HepG2 (cell line): ENCODE results near the gene SETD1A. TPM values are rescaled to one million over a fixed set of nuclear protein-coding genes. Genes with fewer than 3 reads are reported as not detected.
A peak's percentile ranks its signal among the peaks of the same experiment; 100 is the strongest.

Experiments used
- CC2D1A ChIP-seq: sonication (generic); formaldehyde crosslinking; IDR thresholded peaks from 2 replicates; pipeline ENCODE4 v1.8.1; 2023; ENCODE audit warnings: mild to moderate bottlenecking, missing genetic modification reagents
- DZIP1 ChIP-seq: sonication (generic); formaldehyde crosslinking; IDR thresholded peaks from 2 replicates; pipeline ENCODE4 v1.5.0; 2020; ENCODE audit warnings: mild to moderate bottlenecking, missing genetic modification reagents
- GATAD1 ChIP-seq: IDR thresholded peaks from 2 replicates; pipeline ENCODE4 v1.6.1; 2016; ENCODE audit warnings: missing genetic modification reagents, missing compliant biosample characterization
- HOXD1 ChIP-seq: sonication (generic); formaldehyde crosslinking; IDR thresholded peaks from 2 replicates; pipeline ENCODE4 v1.5.0; 2020; ENCODE audit warnings: missing genetic modification reagents
- MAFG ChIP-seq: sonication (generic); formaldehyde crosslinking; IDR thresholded peaks from 2 replicates; pipeline ENCODE4 v1.5.1; 2020; ENCODE audit warnings: mild to moderate bottlenecking, missing genetic modification reagents
- MYPOP ChIP-seq: sonication (generic); formaldehyde crosslinking; IDR thresholded peaks from 2 replicates; pipeline ENCODE4 v1.8.1; 2023; ENCODE audit warnings: mild to moderate bottlenecking, moderate library complexity, missing genetic modification reagents
- ONECUT2 ChIP-seq: sonication (generic); formaldehyde crosslinking; IDR thresholded peaks from 2 replicates; pipeline ENCODE4 v1.4.0; 2020; ENCODE audit warnings: missing genetic modification reagents
- REPIN1 ChIP-seq: sonication (generic); formaldehyde crosslinking; IDR thresholded peaks from 2 replicates; pipeline ENCODE4 v1.8.0; 2022; ENCODE audit warnings: missing genetic modification reagents, low read depth, mild to moderate bottlenecking, borderline replicate concordance
- SMC3 ChIP-seq: IDR thresholded peaks from 2 replicates; pipeline ENCODE4 v1.6.1; 2011; ENCODE audit warnings: low read length, improper control_type of control experiment
- SNAI1 ChIP-seq: sonication (generic); formaldehyde crosslinking; IDR thresholded peaks from 2 replicates; pipeline ENCODE4 v1.5.0; 2020; ENCODE audit warnings: mild to moderate bottlenecking, missing genetic modification reagents, borderline replicate concordance
- ZBTB10 ChIP-seq: sonication (generic); formaldehyde crosslinking; IDR thresholded peaks from 2 replicates; pipeline ENCODE4 v1.4.0; 2020; ENCODE audit warnings: missing genetic modification reagents, borderline replicate concordance
- ZBTB33 ChIP-seq: sonication (generic); formaldehyde crosslinking; IDR thresholded peaks from 2 replicates; pipeline ENCODE4 v1.4.0; 2020; ENCODE audit warnings: missing genetic modification reagents
- ZC3H13 ChIP-seq: sonication (generic); formaldehyde crosslinking; IDR thresholded peaks from 2 replicates; pipeline ENCODE4 v1.8.1; 2023; ENCODE audit warnings: mild to moderate bottlenecking, missing genetic modification reagents, moderate library complexity
- ZNF276 ChIP-seq: sonication (generic); formaldehyde crosslinking; IDR thresholded peaks from 2 replicates; pipeline ENCODE4 v1.4.0; 2020; ENCODE audit warnings: mild to moderate bottlenecking, low read depth, missing genetic modification reagents
- ZNF34 ChIP-seq: sonication (generic); formaldehyde crosslinking; IDR thresholded peaks from 2 replicates; pipeline ENCODE4 v1.4.0; 2020; ENCODE audit warnings: mild to moderate bottlenecking, missing genetic modification reagents, borderline replicate concordance
- ZNF83 ChIP-seq: sonication (generic); formaldehyde crosslinking; IDR thresholded peaks from 2 replicates; pipeline ENCODE4 v1.4.0; 2020; ENCODE audit warnings: missing genetic modification reagents, mild to moderate bottlenecking, borderline replicate concordance
- polyA plus RNA-seq, 8 experiments: library from polyadenylated mRNA; depleted of rRNA in 3 of 8; stranded (reverse) in 7 of 8; unstranded in 1 of 8; fragments of >200 nt; fragmentation: Illumina TruSeq in 4 of 8; extraction: Trizol in 4 of 8; gene quantifications; 2 replicates each; pipeline versions ENCODE4 v1.2.1 to v1.2.3, GENCODE V29; 2011 to 2016; ENCODE audit warnings: low read depth in 4 of 8, missing spikeins in 1 of 8, mixed read lengths in 1 of 8; ENCODE audit not compliant: insufficient read depth in 1 of 8
- total RNA-seq, 5 experiments: library from RNA; depleted of rRNA; stranded (reverse); fragments of >200 nt; fragmentation: Illumina TruSeq; extraction: Trizol; gene quantifications; 2 replicates each; pipeline ENCODE4 v1.2.3, GENCODE V29; 2016; ENCODE audit warnings: low read depth in 1 of 5
- TF ChIP-seq, protein P1 (sequence below): sonication (generic); formaldehyde crosslinking; IDR thresholded peaks from 2 replicates; pipeline ENCODE4 v1.8.0; 2023; ENCODE audit warnings: mild to moderate bottlenecking, missing genetic modification reagents

Gene SETD1A
- total and polyA plus RNA-seq, 2 of the 13 experiments (the other 11 are each of a cell fraction or from before 2014, with no cell fraction given): 3.8 to 5.6 TPM

DNA sequence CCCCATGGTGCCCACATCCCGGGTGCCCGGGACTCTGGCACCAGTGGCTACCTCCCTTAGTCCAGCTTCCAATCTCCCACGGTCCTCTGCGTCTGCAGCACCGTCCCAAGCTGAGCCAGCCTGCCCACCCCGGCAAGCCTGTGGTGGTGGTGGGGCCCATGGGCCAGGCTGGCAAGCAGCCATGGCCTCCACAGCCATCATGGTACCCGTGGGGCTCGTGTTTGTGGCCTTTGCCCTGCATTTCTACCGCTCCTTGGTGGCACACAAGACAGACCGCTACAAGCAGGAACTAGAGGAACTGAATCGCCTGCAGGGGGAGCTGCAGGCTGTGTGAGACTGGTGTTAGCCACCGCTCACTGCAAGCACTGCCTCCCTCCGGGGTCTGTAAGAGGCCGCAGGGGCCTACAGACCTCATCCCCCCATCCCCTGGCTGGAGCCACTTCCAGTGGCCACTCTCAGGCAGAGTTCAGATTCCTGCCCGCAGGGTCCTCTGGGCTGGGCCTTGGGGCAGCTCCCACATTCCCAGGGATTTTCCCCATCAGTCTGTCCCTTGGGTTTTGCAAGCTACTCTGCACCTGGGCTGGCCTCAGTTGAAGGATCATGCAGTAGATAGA, 3.9 kb upstream of the SETD1A start (continued):
- TF ChIP-seq ZNF276 (CRISPR knock-in tag): no peak
- TF ChIP-seq REPIN1 (CRISPR knock-in tag): peak; percentile 67; the same call in 1 of the 2 replicates
- TF ChIP-seq GATAD1 (CRISPR knock-in tag): peak; percentile 67; the same call in 1 of the 2 replicates
- no peak for TF ChIP-seq ZBTB10 (CRISPR knock-in tag)
- TF ChIP-seq ZNF34: 0 out of 2 replicates have a peak, but pooled peaks have one; percentile 16
- TF ChIP-seq MAFG: no peak
- peak; percentile 66 for TF ChIP-seq SMC3
- peak; percentile 16; the same call in 1 of the 2 replicates for TF ChIP-seq ZNF83 (CRISPR knock-in tag)
- TF ChIP-seq MYPOP (CRISPR knock-in tag): no peak; the same call in 1 of the 2 replicates
- no peak for TF ChIP-seq DZIP1 (CRISPR knock-in tag)
- TF ChIP-seq, protein P1, sequence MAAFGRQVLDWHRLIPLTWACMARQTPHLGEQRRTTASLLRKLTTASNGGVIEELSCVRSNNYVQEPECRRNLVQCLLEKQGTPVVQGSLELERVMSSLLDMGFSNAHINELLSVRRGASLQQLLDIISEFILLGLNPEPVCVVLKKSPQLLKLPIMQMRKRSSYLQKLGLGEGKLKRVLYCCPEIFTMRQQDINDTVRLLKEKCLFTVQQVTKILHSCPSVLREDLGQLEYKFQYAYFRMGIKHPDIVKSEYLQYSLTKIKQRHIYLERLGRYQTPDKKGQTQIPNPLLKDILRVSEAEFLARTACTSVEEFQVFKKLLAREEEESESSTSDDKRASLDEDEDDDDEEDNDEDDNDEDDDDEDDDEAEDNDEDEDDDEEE (CRISPR knock-in tag): no peak
- peak; percentile 91 for TF ChIP-seq ZC3H13 (CRISPR knock-in tag)
- TF ChIP-seq ZBTB33 (CRISPR knock-in tag): peak; percentile 88
- TF ChIP-seq HOXD1 (CRISPR knock-in tag): no peak
- TF ChIP-seq CC2D1A: no peak
- peak; percentile 82; the same call in 1 of the 2 replicates for TF ChIP-seq SNAI1 (CRISPR knock-in tag)
- TF ChIP-seq ONECUT2: no peak
